NCI-H146 (cell line): ENCODE results near the gene MED6.

Experiments
- DNase-seq: peaks from one replicate; lab custom pipeline; 2025; lab: John Stamatoyannopoulos, UW

MED6 gene

DNA sequence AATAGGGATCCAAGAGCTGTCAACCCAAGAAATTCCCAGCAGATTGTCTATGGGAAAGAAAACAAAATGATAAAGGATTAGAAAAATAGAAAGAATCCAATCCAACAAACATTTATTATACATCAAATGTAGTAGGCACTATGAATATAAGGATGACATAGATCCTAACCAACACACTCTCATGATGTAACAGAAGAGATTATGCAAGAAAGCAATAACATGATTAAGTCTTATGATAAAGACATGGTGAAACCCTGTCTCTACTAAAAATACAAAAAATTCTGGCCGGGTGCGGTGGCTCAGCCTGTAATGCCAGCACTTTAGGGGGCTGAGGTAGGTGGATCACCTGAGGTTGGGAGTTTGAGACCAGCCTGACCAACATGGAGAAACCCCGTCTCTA is 2.7 kb downstream of the MED6 start:
- no peak for DNase-seq

DNA sequence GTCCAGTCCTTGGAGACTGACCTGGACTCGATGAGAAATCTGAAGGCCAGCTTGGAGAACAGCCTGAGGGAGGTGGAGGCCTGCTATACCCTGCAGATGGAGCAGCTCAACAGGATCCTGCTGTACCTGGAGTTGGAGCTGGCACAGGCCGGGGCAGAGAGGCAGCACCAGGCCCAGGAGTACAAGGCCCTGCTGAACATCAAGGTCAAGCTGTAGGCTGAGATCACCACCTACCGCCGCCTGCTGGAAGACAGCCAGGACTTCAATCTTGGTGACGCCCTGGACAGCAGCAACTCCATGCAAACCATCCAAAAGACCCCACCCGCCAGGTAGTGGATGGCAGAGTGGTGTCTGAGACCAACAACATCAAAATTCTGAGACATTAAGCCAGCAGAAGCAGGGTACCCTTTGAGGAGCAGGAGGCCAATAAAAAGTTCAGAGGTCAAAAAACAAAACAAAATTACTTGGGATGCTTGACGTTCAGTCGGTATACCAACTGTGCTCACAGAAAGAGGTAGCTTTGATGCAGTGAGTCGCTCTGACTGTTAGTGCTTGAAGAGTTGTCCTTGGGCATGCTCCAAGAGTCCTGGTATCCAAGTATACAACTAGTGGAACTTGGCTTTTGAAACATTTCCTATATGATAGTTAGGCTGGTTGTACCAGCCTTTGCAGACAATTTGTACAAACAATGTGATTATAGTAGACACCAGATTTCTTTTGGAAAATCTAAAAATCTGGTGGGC is 4.8 kb downstream of the MED6 start:
- DNase-seq = no peak

DNA sequence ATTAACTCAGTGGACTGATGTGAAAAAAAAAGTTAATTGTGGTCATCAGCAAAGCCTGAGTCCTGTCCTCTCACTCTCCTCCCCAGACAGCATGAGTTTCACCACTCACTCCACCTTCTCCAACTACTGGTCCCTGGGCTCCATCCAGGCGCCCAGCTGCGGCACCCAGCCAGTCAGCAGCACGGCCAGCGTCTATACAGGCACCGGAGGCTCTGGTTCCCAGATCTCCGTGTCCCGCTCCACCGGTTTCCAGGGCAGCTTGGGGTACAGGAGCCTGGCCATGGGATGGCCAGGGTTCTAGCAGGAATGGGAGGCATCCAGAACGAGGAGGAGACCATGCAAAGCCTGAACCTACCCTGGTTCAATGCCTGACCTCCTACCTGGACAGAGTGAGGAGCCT is 6.0 kb downstream of the MED6 start:
- DNase-seq = no peak

DNA sequence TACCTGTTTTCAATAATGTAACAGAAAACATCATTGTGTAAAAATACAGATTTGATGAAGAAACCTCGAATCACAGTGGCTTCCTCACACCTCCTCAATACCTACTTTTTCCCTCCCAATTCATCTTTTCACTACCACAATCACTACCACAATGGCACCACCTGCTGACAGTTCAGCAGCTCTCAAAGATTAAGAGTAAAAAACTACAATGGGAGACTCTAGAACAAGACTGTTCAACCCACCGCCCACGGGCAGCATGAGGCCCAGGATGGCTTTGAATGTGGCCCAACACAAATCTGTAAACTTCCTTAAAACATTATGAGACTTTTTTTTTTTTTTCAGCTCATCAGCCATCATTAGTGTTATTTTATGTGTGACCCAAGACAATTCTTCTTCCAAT is 15.2 kb downstream of the MED6 start:
- DNase-seq = no peak

DNA sequence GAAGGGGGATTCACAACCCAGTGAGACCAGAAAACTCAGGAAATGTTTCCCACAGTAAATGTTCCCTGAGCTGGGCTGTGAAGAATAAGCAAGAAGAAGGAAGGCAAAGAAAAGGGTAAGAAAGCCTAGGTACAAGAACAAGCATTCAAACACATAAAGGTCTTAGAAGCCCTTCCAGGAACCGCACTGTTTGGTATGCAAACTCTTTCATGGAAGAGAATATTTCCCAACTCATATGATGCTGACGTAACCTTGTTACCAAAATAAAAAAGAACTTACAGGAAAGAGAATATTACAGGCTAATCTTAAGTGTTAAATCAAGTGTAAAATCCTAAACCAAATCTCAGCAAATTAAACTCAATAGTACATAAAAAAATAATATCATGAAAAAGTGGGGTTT is 23.6 kb downstream of the MED6 start:
- no peak for DNase-seq

DNA sequence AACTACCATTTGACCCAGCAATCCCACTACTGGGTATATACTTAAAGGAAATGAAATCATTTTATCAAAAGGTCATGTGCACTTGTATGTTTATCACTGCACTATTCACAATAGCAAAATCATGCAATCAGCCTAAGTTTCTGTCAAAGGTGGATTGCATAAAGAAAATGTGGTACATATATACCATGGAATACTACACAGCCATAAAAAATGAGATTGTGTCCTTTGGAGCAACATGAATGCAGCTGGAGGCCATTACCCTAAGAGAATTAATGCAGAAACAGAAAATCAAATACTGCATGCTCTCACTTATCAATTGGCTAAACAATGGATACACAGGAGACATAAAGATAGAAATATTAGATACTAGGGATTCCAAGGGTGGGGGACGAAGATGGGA is 27.4 kb downstream of the MED6 start:
- DNase-seq = no peak

DNA sequence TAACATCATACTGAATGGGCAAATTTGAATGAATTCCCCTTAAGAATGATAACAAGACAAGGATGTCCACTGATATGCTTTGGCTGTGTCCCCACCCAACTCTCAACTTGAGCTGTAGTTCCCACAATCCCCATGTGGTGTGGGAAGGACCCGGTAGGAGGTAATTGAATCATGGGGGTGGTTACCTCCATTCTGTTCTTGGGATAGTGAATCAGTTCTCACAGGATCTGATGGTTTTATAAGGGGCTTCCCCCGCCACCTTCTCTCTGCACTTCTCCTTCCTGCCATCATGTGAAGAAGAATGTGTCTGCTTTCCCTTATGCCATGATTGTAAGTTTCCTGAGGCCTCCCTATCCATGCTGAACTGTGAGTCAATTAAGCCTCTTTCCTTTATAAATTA is 29.3 kb downstream of the MED6 start:
- DNase-seq = no peak

DNA sequence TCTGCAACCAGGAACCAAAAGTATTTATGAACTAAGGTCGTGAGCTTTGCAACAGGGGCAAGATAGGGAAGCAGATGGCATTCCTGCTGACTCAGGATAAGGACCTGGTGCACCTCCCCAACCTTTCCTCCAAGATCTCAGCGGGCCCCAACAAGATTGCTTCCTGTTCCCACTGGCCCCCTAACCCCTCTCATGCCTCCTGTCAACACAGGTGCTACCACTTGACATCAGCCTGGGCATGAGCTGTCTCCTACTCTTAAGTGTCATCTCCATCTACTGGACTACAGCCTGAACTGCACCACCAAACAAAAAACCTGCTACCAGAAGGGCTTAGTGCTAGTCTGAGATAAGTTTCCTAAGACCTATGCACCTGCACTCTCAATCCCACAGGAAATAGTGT is 32.7 kb downstream of the MED6 start:
- DNase-seq = peak; percentile 31

DNA sequence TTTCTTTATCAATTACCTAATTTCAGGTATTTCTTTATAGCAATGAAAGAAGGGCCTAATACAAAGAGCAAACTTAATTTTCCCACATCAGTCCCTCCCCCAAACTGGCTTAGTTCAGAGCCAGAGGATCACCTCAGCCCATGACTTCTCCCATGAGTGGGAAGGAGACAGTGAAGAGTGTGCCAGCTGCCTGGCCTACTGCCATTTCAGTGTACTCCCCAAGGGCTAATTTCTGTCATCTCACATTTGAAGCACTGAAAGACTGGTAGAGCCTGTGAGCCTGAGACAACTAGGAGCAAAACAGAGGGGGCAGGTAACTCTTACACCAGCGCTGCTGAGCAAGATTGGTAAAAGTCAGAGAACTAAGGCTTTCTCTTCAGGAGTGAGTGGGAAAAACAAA is 36.6 kb downstream of the MED6 start:
- DNase-seq = no peak

DNA sequence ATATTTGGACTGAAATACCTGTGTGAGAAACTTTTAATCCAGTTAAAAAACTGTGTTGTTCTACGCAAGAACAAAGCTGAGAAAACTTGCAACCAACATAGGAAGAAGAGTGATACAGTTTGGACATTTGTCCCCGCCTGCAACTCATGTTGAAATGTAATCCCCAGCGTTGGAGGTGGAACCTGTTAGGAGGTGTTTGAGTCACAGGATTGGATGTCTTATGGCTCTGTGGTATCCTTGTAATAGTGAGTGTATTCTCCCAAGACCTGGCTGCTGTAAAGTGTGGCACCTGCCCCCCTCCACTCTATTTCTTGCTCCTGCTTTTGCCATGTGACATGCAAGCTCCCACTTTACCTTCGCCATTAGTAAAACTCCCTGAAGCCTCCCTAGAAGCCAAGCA is 37.0 kb downstream of the MED6 start:
- no peak for DNase-seq

DNA sequence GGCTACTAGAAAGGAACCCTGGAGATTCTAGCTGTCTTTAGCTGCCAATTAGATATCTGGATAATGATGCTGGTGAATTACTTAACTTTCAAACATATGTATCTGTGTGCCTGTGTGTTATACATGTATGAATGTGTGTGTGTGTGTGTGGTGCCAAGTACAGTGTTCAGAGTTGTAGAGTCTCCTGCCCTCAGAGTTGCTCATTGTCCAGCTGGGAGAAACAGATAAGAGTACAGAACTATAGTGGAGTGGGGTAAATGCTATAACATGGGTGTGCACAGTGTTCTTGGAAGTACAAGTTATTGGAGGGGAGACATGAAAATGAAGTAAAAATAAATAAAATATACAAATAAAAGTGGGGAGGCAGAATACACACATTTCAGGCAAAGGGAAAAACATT is 42.1 kb downstream of the MED6 start:
- DNase-seq = no peak

DNA sequence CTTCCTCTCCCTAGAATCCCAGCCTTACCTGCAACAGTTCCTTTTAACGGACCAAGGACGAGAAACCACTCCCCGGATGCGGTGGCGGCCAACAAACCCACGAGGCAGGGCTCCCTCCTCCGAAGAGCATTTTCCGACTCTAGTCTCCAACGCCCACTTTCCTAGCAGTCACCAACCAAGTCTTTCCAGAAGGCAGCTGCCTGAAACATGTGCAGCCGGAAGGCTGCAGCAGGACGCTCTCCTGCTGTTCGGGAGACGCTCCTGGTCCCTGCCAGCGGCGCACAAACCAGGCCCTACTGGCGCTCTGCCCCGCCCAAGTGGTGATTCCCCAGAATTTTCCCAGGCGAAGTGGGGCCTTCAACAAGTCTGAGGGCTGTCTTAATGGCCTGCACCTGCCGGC is 44.6 kb downstream of the MED6 start:
- DNase-seq = no peak

DNA sequence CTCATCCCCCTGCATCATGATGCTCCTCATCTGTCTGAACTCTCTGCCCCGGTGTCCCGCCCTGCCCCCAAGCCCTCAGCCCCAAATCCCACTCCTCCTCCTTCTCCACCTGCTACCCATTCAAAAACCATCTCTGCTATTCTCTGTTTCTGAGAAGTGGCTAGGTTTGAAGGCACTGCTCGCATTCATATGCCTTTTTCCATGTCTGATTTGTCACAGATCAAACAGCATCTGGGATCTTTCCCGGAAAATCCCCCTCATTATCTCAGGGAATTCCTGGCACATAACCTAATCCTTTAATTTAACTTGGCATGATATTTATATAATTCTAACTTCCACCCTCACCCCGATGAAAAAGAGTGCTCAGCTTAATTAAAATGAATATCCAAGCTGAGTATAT is 62.4 kb downstream of the MED6 start:
- no peak for DNase-seq

DNA sequence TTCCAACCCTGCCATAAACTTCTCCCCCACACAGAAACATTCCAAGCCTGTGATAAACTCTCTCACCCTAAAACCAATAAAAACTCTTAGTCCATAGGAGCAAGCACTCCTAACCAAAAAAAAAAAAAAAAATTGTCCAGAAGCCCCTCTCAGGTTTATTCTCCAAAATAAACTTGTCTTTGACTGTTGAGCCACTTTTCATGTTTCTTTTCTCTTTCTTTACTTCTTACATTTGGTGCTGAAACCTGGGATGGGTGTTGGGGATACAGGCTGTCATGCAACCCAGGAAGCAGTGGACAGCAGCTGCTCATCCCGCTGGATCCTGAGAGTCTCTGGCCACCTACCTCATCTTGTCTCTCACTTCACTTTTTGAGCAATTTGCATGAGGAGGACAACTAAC is 63.6 kb downstream of the MED6 start:
- DNase-seq = no peak

DNA sequence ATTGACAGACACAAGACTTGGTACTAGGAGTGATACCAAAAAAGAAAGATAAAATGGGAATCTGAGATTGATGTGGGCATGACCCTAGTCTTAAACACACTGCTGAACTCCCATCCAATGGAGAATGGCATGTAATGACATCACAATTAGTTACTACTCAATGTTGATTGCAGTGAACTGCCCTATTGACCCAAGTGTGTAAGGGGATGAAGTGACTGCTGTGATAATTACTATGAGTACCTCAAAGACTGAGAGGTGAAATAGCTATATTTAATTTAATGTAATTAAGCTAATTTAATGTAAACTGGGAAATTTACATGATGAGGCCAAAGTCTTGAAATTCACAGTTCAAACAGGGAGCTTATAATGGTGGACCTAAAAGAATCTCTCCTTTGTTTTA is 65.6 kb downstream of the MED6 start, which contains the start of gene ADAM20:
Gene ADAM20 (minus strand): TSS at position 101 of the 400 bp plus-strand sequence. CDS start 10,247 bp downstream, outside the sequence.
- no peak for DNase-seq
